Adipocyte (in vitro differentiated cells): Measurements from ENCODE around the gene NLN.
"Not testable (repeated sequence)": the region's sequence is repeated elsewhere in the genome, so short reads cannot be mapped to it uniquely, and the experiment has no call there.

Source experiments
- DNase-seq: peaks from one replicate; pipeline ENCODE4 v3.0.0-alpha.2; 2015; ENCODE audit warnings: low read depth
- H3K27me3 ChIP-seq: replicated peaks from 2 replicates; pipeline ENCODE4 v1.7.0; 2013; ENCODE audit warnings: mild to moderate bottlenecking, low read length, moderate library complexity; ENCODE audit not compliant: control insufficient read depth, insufficient read depth
- H3K36me3 ChIP-seq: 2 replicates; pipeline ENCODE4 v1.7.0; 2013; ENCODE audit warnings: low read length, mild to moderate bottlenecking, moderate library complexity; ENCODE audit not compliant: control insufficient read depth, insufficient read depth, severe bottlenecking
- H3K4me1 ChIP-seq: 2 replicates; pipeline ENCODE4 v1.7.0; 2013; ENCODE audit warnings: mild to moderate bottlenecking, low read length, moderate library complexity; ENCODE audit not compliant: control insufficient read depth, insufficient read depth
- H3K4me3 ChIP-seq: 2 replicates; pipeline ENCODE4 v1.7.0; 2013; ENCODE audit warnings: mild to moderate bottlenecking, low read length, moderate library complexity
- H3K9ac ChIP-seq: 2 replicates; pipeline ENCODE4 v1.7.0; 2013; ENCODE audit warnings: mild to moderate bottlenecking, low read length, moderate library complexity
- H3K9me3 ChIP-seq: 2 replicates; pipeline ENCODE4 v1.7.0; 2013; ENCODE audit warnings: mild to moderate bottlenecking, low read length, moderate library complexity; ENCODE audit not compliant: control insufficient read depth

NLN gene

GRCh38 chr5:65734196-65734775 lies 12.3 kb downstream of the NLN start:
- not testable (repeated sequence) for H3K9me3 ChIP-seq, H3K27me3 ChIP-seq, H3K9ac ChIP-seq, DNase-seq, H3K4me1 ChIP-seq, H3K36me3 ChIP-seq, H3K4me3 ChIP-seq

GRCh38 chr5:65734921-65735320 lies 12.9 kb downstream of the NLN start:
- no peak overlapping the region for H3K4me3 ChIP-seq
- H3K9me3 ChIP-seq = no peaks in the 10 kb centered on the region
- H3K9ac ChIP-seq = no peak overlapping the region
- H3K4me1 ChIP-seq = no peaks in the 10 kb centered on the region
- H3K27me3 ChIP-seq = no peaks in the 10 kb centered on the region
- DNase-seq = no peak
- H3K36me3 ChIP-seq = no peaks in the 10 kb centered on the region

GRCh38 chr5:65736011-65736410 lies 14.0 kb downstream of the NLN start:
- Histone ChIP-seq H3K4me1 (no peaks in the 10 kb centered on the region), H3K36me3 (no peaks in the 10 kb centered on the region), H3K27me3 (no peaks in the 10 kb centered on the region), H3K9me3 (no peaks in the 10 kb centered on the region), H3K4me3 (no peak overlapping the region), H3K9ac (no peak overlapping the region)
- DNase-seq = no peak

- H3K9ac ChIP-seq = no peak overlapping the region
- H3K27me3 ChIP-seq = no peaks in the 10 kb centered on the region
- H3K4me1 ChIP-seq = peaks cover 6% of the 10 kb centered on the region
- H3K4me3 ChIP-seq = no peak overlapping the region
- no peak for DNase-seq
- H3K36me3 ChIP-seq = no peaks in the 10 kb centered on the region
- H3K9me3 ChIP-seq = no peaks in the 10 kb centered on the region
These were observed 15.8 kb downstream of the NLN start for GRCh38 chr5:65737842-65738241.

GRCh38 chr5:65738305-65738704 lies 16.3 kb downstream of the NLN start:
- no peaks in the 10 kb centered on the region for H3K9me3 ChIP-seq
- no peaks in the 10 kb centered on the region for H3K36me3 ChIP-seq
- no peaks in the 10 kb centered on the region for H3K27me3 ChIP-seq
- DNase-seq = no peak
- H3K4me3 ChIP-seq = no peak overlapping the region
- no peak overlapping the region for H3K9ac ChIP-seq
- H3K4me1 ChIP-seq = peaks cover 11% of the 10 kb centered on the region

- Histone ChIP-seq H3K9ac (no peak overlapping the region), H3K4me3 (no peak overlapping the region), H3K4me1 (peaks cover 11% of the 10 kb centered on the region), H3K36me3 (no peaks in the 10 kb centered on the region), H3K9me3 (no peaks in the 10 kb centered on the region), H3K27me3 (no peaks in the 10 kb centered on the region)
- no peak for DNase-seq
These were observed 17.2 kb downstream of the NLN start for GRCh38 chr5:65739162-65739561.

- H3K9ac ChIP-seq = peak overlapping the region; percentile 24
- H3K36me3 ChIP-seq = no peaks in the 10 kb centered on the region
- peaks cover 11% of the 10 kb centered on the region for H3K4me1 ChIP-seq
- H3K4me3 ChIP-seq = no peak overlapping the region
- no peaks in the 10 kb centered on the region for H3K9me3 ChIP-seq
- peak; percentile 91 for DNase-seq
- H3K27me3 ChIP-seq = no peaks in the 10 kb centered on the region
These were observed 20.7 kb downstream of the NLN start for GRCh38 chr5:65742565-65743231.

GRCh38 chr5:65749221-65749844 lies 27.3 kb downstream of the NLN start:
- Histone ChIP-seq H3K9ac (no peak overlapping the region), H3K27me3 (no peaks in the 10 kb centered on the region), H3K4me3 (no peak overlapping the region), H3K9me3 (no peaks in the 10 kb centered on the region), H3K36me3 (no peaks in the 10 kb centered on the region), H3K4me1 (no peaks in the 10 kb centered on the region)
- DNase-seq = no peak

GRCh38 chr5:65749956-65750355 lies 28.0 kb downstream of the NLN start:
- H3K36me3 ChIP-seq = no peaks in the 10 kb centered on the region
- DNase-seq = no peak
- no peaks in the 10 kb centered on the region for H3K4me1 ChIP-seq
- H3K27me3 ChIP-seq = no peaks in the 10 kb centered on the region
- no peak overlapping the region for H3K4me3 ChIP-seq
- H3K9ac ChIP-seq = no peak overlapping the region
- no peaks in the 10 kb centered on the region for H3K9me3 ChIP-seq

- no peak for DNase-seq
- no peak overlapping the region for H3K4me3 ChIP-seq
- H3K9me3 ChIP-seq = no peaks in the 10 kb centered on the region
- H3K9ac ChIP-seq = no peak overlapping the region
- H3K27me3 ChIP-seq = no peaks in the 10 kb centered on the region
- no peaks in the 10 kb centered on the region for H3K36me3 ChIP-seq
- H3K4me1 ChIP-seq = no peaks in the 10 kb centered on the region
These were observed 28.9 kb downstream of the NLN start for GRCh38 chr5:65750938-65751337.

GRCh38 chr5:65753189-65753588 lies 31.2 kb downstream of the NLN start:
- no peak for DNase-seq
- Histone ChIP-seq H3K9me3 (no peaks in the 10 kb centered on the region), H3K4me1 (no peaks in the 10 kb centered on the region), H3K9ac (no peak overlapping the region), H3K36me3 (no peaks in the 10 kb centered on the region), H3K4me3 (no peak overlapping the region), H3K27me3 (no peaks in the 10 kb centered on the region)
